A673 (cell line): ENCODE measurements around the gene TENM4.

Source experiments
- CTCF ChIP-seq: fragments of 300-800, 200-600 bp; sonication (generic); conservative IDR thresholded peaks from 2 replicates; pipeline ENCODE4 v1.5.1; 2017; ENCODE audit warnings: low read depth, mild to moderate bottlenecking, antibody characterized with exemption, low read length, moderate library complexity, mixed read lengths
- EZH2 ChIP-seq: fragments of 200-600 bp; sonication (generic); IDR thresholded peaks from 2 replicates; pipeline ENCODE4 v1.6.1; 2017; ENCODE audit warnings: borderline replicate concordance, low read depth, mild to moderate bottlenecking, mixed read lengths, antibody characterized with exemption, low read length; ENCODE audit not compliant: poor library complexity, severe bottlenecking

- TF ChIP-seq CTCF (no peak), EZH2 (no peak)
These were observed 187.6 kb downstream of the TENM4 start for GRCh38 chr11:79253280-79253679.
